Measurements from ENCODE around the gene DLGAP4.
"Not testable (repeated sequence)": the region's sequence is repeated elsewhere in the genome, so short reads cannot be mapped to it uniquely, and the experiment has no call there.

The DLGAP4 gene

GRCh38 chr20:36498386-36499179 is 192.4 kb downstream of the DLGAP4 start:
- DNase-seq (ENCODE audit: low read depth in 2 of 2): no peak

- no peak for DNase-seq (ENCODE audit: low read depth in 2 of 2)
Observed at GRCh38 chr20:36499211-36499610, 193.1 kb downstream of the DLGAP4 start.

DNA sequence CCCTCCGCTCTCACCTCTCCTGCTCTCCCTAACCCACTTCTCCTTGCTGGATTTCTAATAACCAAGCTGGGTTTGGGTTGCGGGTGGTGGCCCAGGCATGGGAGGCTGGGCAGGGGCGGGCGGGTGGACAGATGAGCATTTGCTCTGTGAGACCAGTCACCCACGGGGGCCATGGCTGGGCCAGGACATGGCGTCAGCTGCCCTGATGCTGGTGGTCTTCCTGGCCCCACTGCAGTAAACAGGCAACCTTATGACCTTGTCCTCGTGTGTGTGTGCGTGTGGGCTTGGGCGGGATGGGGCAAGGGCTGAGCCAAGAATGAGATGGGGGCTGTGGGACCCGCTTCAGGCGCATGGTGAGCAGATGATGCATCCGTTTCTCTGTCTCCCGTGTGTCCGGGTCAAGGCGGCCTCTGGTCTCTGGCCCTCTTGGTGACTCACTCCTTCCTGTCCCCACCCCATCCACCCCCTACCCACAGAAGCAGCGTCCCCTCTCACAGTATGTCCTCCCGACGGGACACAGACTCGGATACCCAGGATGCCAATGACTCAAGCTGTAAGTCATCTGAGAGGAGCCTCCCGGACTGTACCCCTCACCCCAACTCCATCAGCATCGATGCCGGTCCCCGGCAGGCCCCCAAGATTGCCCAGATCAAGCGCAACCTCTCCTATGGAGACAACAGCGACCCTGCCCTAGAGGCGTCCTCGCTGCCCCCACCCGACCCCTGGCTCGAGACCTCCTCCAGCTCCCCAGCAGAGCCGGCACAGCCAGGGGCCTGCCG is 193.8 kb downstream of the DLGAP4 start:
- no peak for DNase-seq (ENCODE audit: low read depth in 2 of 2)

- no peak for DNase-seq (ENCODE audit: low read depth in 2 of 2)
Observed at GRCh38 chr20:36501367-36502006, 195.3 kb downstream of the DLGAP4 start.

DNA sequence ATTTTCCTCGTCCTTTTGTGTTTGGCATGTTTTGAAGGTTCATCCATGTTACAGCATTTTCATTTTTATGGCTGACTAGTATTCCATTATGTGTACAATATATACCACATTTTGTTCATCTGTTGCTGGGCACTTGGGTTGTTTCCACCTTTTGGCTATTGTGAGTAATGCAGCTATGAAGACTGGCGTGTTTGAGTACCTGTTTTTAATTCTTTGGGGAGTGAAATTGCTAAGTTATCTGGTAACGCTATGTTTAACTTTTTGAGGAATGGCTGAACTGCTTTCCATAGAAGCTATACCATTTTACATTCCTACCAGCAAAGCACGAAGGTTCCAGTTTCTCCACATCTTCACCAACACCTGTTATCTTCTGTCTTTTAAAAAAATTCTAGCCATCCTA is 198.2 kb downstream of the DLGAP4 start:
- DNase-seq (ENCODE audit: low read depth in 2 of 2): no peak

- DNase-seq (ENCODE audit: low read depth in 2 of 2): no peak
Observed at GRCh38 chr20:36506253-36506652, 200.1 kb downstream of the DLGAP4 start.

GRCh38 chr20:36507746-36508145 is 201.6 kb downstream of the DLGAP4 start:
- DNase-seq (ENCODE audit: low read depth in 2 of 2): no peak

DNA sequence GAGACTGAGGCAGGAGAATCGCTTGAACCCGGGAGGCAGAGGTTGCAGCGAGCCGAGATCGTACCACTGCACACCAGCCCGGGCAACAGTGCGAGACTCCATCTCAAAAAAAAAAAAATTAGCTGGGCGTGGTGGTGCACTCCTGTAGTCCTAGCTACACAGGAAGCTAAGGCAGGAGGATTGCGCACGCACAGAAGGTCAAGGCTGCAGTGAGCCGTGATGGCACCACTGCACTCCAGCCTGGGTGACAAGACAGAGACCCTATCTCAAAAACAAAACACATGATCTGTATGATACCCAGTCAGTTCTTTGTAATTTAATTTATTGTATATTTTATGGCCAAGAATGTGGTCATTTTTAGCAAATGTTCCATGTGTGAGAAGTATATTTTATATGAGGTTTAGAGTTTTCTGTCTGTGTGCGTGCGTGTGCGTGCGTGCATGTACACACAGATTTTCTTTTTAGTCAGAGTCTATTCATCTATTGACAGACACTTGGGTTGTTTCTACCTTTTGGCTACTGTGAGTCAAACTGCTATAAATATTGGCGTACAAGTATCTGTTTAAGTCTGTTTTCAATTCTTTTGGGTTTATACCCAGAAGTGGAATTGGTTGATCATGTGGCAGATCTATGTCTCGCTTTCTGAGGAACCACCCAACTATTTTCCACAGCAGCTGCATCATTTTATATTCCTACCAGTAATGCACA is 213.0 kb downstream of the DLGAP4 start:
- DNase-seq (ENCODE audit: low read depth in 2 of 2): no peak

DNA sequence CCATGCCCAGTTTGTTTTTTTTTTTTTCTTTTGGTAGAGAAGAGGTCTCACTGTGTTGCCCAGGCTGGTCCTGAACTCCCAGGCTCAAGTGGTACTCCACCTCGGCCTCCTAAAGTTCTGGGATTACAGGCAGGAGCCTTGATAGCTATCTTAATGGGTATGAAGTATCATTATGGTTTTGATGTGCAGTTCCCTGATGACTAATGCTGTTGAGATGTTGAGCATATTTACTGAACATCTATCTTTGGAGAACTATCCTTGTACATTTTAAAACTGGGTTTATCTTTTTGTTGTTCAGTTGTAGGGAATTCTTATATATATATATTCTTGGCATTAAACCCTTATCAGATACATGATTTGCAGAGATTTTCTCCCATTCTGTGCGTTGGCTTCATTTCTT is 213.8 kb downstream of the DLGAP4 start:
- DNase-seq (ENCODE audit: low read depth in 2 of 2): no peak

DNA sequence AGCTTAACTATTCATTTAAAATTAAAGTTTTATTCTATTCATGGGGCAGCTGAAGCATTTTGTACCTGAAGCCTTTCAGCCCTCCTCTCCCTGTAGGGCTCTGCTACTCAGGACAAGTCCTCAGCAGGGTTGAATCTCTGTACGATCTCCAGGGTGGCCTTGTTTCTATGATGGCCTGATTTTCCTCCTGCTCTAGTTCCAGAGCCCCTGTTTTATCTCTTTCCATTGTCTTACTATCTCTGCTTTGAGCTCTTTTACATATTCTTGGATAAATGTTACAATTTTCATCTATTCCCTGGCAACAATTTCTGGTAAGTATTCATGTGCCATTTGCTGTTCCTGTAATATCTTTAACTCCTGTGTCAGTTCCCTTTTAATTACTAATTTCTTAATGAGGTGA is 215.4 kb downstream of the DLGAP4 start:
- no peak for DNase-seq (ENCODE audit: low read depth in 2 of 2)

GRCh38 chr20:36522412-36522811 is 216.3 kb downstream of the DLGAP4 start:
- DNase-seq (ENCODE audit: low read depth in 2 of 2): not testable (repeated sequence)

DNA sequence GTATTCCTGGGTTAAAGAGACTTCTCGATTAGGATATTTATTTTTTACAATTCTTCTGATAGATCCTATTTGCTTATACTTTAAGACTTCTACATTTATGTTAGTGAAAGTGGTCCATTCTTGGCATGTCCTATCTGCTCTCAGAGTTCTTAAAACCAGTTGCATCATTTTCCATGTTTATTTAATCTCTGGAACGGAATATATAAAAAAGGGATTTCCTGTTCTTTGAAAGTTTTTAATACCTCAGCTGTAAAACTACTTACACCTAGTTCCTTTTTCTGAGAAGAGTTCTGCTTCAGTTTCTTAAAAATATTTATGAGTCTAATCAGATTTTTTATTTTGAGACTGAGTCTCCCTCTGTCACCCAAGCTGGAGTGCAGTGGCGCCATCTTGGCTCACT is 217.2 kb downstream of the DLGAP4 start:
- DNase-seq (ENCODE audit: low read depth in 2 of 2): no peak

GRCh38 chr20:36525620-36526365 is 219.7 kb downstream of the DLGAP4 start:
- no peak for DNase-seq (ENCODE audit: low read depth in 2 of 2)

DNA sequence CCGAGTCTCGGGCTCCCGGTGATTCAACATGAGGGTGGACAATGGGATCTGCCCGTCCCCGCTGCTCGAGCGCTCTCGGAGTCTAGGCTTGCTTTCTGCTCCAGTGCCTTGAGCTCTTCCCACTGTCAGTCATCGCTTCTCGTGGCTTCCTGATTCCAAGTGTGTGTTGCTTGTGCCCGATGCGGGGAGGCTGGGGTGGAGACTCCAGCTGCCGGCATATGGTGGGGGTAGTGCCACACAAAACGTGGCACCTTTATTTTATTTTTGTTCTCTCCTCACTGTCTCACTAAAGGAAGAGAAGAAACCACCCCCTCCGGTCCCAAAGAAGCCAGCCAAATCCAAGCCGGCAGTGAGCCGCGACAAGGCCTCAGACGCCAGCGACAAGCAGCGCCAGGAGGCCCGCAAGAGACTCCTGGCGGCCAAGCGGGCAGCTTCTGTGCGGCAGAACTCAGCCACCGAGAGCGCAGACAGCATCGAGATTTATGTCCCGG is 220.4 kb downstream of the DLGAP4 start:
- no peak for DNase-seq (ENCODE audit: low read depth in 2 of 2)

- no peak for DNase-seq (ENCODE audit: low read depth in 2 of 2)
Observed at GRCh38 chr20:36527331-36528125, 221.4 kb downstream of the DLGAP4 start.

- DNase-seq (ENCODE audit: low read depth in 2 of 2): no peak
Observed at GRCh38 chr20:36528176-36528874, 222.2 kb downstream of the DLGAP4 start.

DNA sequence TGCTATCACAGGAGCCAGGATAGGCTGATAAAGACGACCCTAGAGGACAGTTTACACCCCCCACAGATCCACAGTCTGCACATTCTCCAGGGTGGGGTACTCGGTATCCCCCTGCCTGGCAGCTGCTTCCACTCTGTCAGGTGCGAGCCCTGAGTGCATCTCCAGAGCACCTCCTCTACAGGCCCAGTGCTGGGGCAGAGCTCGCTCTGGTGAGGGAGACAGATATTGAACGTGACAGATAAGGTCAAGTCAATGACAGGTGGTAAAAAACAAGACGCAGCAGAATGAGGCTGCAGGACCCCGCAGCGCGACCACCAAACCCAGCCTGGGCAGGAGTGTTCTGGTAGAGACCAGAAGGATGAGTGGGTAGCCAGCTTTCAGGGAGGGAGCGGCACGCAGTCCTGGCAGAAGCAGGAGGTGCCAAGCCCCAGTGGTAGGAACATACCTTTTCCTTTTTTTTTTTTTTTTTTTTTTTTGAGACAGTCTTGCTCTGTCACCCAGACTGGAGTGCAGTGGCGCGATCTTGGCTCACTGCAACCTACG is 222.8 kb downstream of the DLGAP4 start:
- DNase-seq (ENCODE audit: low read depth in 2 of 2): no peak

- no peak for DNase-seq (ENCODE audit: low read depth in 2 of 2)
Observed at GRCh38 chr20:36532388-36532787, 226.2 kb downstream of the DLGAP4 start.

- no peak for DNase-seq (ENCODE audit: low read depth in 2 of 2)
Observed at GRCh38 chr20:36532822-36533221, 226.7 kb downstream of the DLGAP4 start.
